ENCODE measurements around the gene CXCL16.

DNA sequence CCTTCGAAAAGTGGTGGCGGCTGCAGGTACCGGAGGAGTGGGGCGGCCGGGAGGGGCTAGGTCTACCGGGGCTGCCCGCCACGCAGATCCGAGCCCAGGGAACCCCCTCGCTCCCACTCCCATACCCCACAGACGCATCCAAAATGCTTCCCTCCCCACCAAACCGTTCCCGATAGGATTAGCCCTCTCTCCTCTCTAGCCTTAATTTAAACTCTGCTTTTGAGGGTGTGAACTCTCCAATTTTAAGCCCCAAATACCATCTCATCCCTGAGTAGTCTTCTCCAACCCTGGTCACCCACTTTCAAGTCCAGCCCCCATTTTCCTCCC lies 260 bp upstream of the CXCL16 start:
- TF ChIP-seq, protein P1, sequence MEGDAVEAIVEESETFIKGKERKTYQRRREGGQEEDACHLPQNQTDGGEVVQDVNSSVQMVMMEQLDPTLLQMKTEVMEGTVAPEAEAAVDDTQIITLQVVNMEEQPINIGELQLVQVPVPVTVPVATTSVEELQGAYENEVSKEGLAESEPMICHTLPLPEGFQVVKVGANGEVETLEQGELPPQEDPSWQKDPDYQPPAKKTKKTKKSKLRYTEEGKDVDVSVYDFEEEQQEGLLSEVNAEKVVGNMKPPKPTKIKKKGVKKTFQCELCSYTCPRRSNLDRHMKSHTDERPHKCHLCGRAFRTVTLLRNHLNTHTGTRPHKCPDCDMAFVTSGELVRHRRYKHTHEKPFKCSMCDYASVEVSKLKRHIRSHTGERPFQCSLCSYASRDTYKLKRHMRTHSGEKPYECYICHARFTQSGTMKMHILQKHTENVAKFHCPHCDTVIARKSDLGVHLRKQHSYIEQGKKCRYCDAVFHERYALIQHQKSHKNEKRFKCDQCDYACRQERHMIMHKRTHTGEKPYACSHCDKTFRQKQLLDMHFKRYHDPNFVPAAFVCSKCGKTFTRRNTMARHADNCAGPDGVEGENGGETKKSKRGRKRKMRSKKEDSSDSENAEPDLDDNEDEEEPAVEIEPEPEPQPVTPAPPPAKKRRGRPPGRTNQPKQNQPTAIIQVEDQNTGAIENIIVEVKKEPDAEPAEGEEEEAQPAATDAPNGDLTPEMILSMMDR (CRISPR knock-in tag; IDR thresholded peaks at IDR 0.05): no peak
- no peak for TF ChIP-seq SMAD3 (CRISPR knock-in tag; IDR thresholded peaks at IDR 0.05)
- TF ChIP-seq ESRRA (CRISPR knock-in tag; IDR thresholded peaks at IDR 0.05; ENCODE audit: low read depth): no peak

Data from HepG2 (cell line).